ENCODE measurements around the gene GRK5.

- TF ChIP-seq CTCF (IDR thresholded peaks at IDR 0.05) (no peak), POLR2A (IDR thresholded peaks at IDR 0.05) (no peak), EP300 (IDR thresholded peaks at IDR 0.05) (no peak)
These were observed 161.9 kb downstream of the GRK5 start for GRCh38 chr10:119368991-119369869.

Measured in sigmoid colon (tissue), 4 donors.